HCT116 (cell line): Measurements from ENCODE around the gene SRA1.

ENCODE experiments used
- CEBPB ChIP-seq: IDR thresholded peaks from 2 replicates; pipeline ENCODE4 v1.6.1; 2012; ENCODE audit warnings: low read depth
- ELF1 ChIP-seq: IDR thresholded peaks from 2 replicates; pipeline ENCODE4 v1.6.1; 2012; ENCODE audit warnings: low read depth, borderline replicate concordance
- EZH2 ChIP-seq: fragments of 200-600 bp; sonication (generic); IDR thresholded peaks from 2 replicates; pipeline ENCODE4 v1.6.1; 2017; ENCODE audit warnings: antibody characterized with exemption, mixed run types
- JUND ChIP-seq: IDR thresholded peaks from 2 replicates; pipeline ENCODE4 v1.6.1; 2012
- POLR2A ChIP-seq: IDR thresholded peaks from 2 replicates; pipeline ENCODE4 v1.7.0; 2011; ENCODE audit warnings: borderline replicate concordance; ENCODE audit not compliant: insufficient read depth, insufficient read length; ENCODE audit errors: extremely low read depth
- POLR2AphosphoS5 ChIP-seq: IDR thresholded peaks from 2 replicates; pipeline ENCODE4 v1.6.1; 2011; ENCODE audit warnings: mild to moderate bottlenecking, low read depth, low read length, moderate library complexity
- RAD21 ChIP-seq: IDR thresholded peaks from 2 replicates; pipeline ENCODE4 v1.6.1; 2012; ENCODE audit warnings: low read depth, mild to moderate bottlenecking
- SP1 ChIP-seq: IDR thresholded peaks from 2 replicates; pipeline ENCODE4 v1.6.1; 2012; ENCODE audit warnings: low read depth
- SRF ChIP-seq: IDR thresholded peaks from 2 replicates; pipeline ENCODE4 v1.6.1; 2012; ENCODE audit warnings: low read depth
- YY1 ChIP-seq: IDR thresholded peaks from 2 replicates; pipeline ENCODE4 v1.6.1; 2011; ENCODE audit warnings: low read length, low read depth, moderate library complexity, mild to moderate bottlenecking; ENCODE audit not compliant: insufficient replicate concordance; ENCODE audit errors: extremely low read depth
- ZFX ChIP-seq: fragments of 450-650 bp; IDR thresholded peaks from 2 replicates; pipeline ENCODE4 v1.6.1; 2017
- ZNF274 ChIP-seq: fragments of 200-500 bp; sonication (Bioruptor generic); IDR thresholded peaks from 2 replicates; pipeline ENCODE4 v1.6.1; 2014; ENCODE audit warnings: mild to moderate bottlenecking, low read depth, low read length, inconsistent platforms
- TF ChIP-seq, protein P1 (sequence below), 3 experiments: fragments of 200-600 bp in 1 of 3; sonication (generic) in 1 of 3; IDR thresholded peaks in 2 of 3; conservative IDR thresholded peaks in 1 of 3; 2 replicates each; pipeline ENCODE4 v1.5.1; 2012 to 2017; ENCODE audit warnings: low read depth in 2 of 3, low read length in 2 of 3, antibody characterized with exemption in 1 of 3, borderline replicate concordance in 1 of 3, control low read depth in 1 of 3, mild to moderate bottlenecking in 1 of 3, mixed read lengths in 1 of 3, mixed run types in 1 of 3, moderate library complexity in 1 of 3; ENCODE audit not compliant: insufficient read depth in 1 of 3
- TF ChIP-seq, protein P2 (sequence below): IDR thresholded peaks from 2 replicates; pipeline ENCODE4 v1.6.1; 2012

DNA sequence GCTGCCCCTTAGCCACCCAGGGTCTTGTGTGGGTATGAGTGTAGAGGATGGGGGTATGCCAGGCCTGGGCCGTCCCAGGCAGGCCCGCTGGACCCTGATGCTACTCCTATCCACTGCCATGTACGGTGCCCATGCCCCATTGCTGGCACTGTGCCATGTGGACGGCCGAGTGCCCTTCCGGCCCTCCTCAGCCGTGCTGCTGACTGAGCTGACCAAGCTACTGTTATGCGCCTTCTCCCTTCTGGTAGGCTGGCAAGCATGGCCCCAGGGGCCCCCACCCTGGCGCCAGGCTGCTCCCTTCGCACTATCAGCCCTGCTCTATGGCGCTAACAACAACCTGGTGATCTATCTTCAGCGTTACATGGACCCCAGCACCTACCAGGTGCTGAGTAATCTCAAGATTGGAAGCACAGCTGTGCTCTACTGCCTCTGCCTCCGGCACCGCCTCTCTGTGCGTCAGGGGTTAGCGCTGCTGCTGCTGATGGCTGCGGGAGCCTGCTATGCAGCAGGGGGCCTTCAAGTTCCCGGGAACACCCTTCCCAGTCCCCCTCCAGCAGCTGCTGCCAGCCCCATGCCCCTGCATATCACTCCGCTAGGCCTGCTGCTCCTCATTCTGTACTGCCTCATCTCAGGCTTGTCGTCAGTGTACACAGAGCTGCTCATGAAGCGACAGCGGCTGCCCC lies 10.0 kb upstream of the SRA1 start:
- TF ChIP-seq POLR2AphosphoS5, result no peak
- no peak for TF ChIP-seq EZH2
- no peak for TF ChIP-seq POLR2A
- TF ChIP-seq, protein P1, sequence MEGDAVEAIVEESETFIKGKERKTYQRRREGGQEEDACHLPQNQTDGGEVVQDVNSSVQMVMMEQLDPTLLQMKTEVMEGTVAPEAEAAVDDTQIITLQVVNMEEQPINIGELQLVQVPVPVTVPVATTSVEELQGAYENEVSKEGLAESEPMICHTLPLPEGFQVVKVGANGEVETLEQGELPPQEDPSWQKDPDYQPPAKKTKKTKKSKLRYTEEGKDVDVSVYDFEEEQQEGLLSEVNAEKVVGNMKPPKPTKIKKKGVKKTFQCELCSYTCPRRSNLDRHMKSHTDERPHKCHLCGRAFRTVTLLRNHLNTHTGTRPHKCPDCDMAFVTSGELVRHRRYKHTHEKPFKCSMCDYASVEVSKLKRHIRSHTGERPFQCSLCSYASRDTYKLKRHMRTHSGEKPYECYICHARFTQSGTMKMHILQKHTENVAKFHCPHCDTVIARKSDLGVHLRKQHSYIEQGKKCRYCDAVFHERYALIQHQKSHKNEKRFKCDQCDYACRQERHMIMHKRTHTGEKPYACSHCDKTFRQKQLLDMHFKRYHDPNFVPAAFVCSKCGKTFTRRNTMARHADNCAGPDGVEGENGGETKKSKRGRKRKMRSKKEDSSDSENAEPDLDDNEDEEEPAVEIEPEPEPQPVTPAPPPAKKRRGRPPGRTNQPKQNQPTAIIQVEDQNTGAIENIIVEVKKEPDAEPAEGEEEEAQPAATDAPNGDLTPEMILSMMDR (IDR thresholded peaks at IDR 0.05 in 2 of 3, conservative IDR thresholded peaks at IDR 0.05 in 1 of 3; ENCODE audit: borderline replicate concordance in 1 of 3, insufficient read depth in 1 of 3, low read depth in 2 of 3, low read length in 2 of 3), result no peak
- TF ChIP-seq, protein P2, sequence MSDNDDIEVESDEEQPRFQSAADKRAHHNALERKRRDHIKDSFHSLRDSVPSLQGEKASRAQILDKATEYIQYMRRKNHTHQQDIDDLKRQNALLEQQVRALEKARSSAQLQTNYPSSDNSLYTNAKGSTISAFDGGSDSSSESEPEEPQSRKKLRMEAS, result no peak
- no peak for TF ChIP-seq YY1
- TF ChIP-seq SP1, result no peak
- no peak for TF ChIP-seq JUND
- no peak for TF ChIP-seq CEBPB
- TF ChIP-seq SRF, result no peak
- TF ChIP-seq ZNF274, result no peak
- no peak for TF ChIP-seq ZFX
- no peak for TF ChIP-seq RAD21
- no peak for TF ChIP-seq ELF1
